Upper lobe of left lung (tissue), 4 donors: Measurements from ENCODE around the gene VPS35L.

ENCODE experiments used
- CTCF ChIP-seq, 6 experiments: fragments of 450-650 bp in 4 of 6; fragments of 200-600 bp in 2 of 6; sonication (generic) in 2 of 6; IDR thresholded peaks; one replicate each; pipeline ENCODE4 v1.5.1; 2016 to 2019; ENCODE audit warnings: antibody characterized with exemption in 6 of 6
- EP300 ChIP-seq, 4 donors: sonication (generic); formaldehyde crosslinking; IDR thresholded peaks; one replicate each; pipeline ENCODE4 v1.5.1; 2017; ENCODE audit warnings: antibody characterized with exemption in 4 of 4, control low read depth in 2 of 4

GRCh38 chr16:19691161-19691711 lies 135.7 kb downstream of the VPS35L start:
- TF ChIP-seq EP300 (IDR thresholded peaks at IDR 0.05), result no peak
- no peak for TF ChIP-seq CTCF (IDR thresholded peaks at IDR 0.05)
